H9 (cell line): ENCODE measurements around the gene LIPC. TPM values are rescaled to one million over a fixed set of nuclear protein-coding genes. Genes with fewer than 3 reads are reported as not detected.

Source experiments
- DNase-seq: peaks from one replicate; pipeline ENCODE4 v3.0.0-alpha.2; 2017
- H2AFZ ChIP-seq: one replicate; pipeline ENCODE4 v1.6.1; 2013; ENCODE audit warnings: mild to moderate bottlenecking, low read length, control low read depth, moderate library complexity
- H2AK5ac ChIP-seq: 2 replicates; pipeline ENCODE4 v1.6.1; 2013; ENCODE audit warnings: low read length, control low read depth, mixed read lengths; ENCODE audit not compliant: insufficient read length
- H2BK120ac ChIP-seq: one replicate; pipeline ENCODE4 v1.6.1; 2013; ENCODE audit warnings: low read depth, mild to moderate bottlenecking, low read length, control low read depth, inconsistent platforms; ENCODE audit not compliant: poor library complexity, severe bottlenecking
- H2BK12ac ChIP-seq: 2 replicates; pipeline ENCODE4 v1.6.1; 2013; ENCODE audit warnings: low read length, control low read depth, mixed read lengths, low read depth; ENCODE audit not compliant: insufficient read length
- H2BK15ac ChIP-seq: 2 replicates; pipeline ENCODE4 v1.6.1; 2013; ENCODE audit warnings: low read depth, low read length, control low read depth
- H2BK20ac ChIP-seq: one replicate; pipeline ENCODE4 v1.6.1; 2013; ENCODE audit warnings: low read depth, mild to moderate bottlenecking, low read length, control low read depth, inconsistent platforms; ENCODE audit not compliant: poor library complexity, severe bottlenecking
- H2BK5ac ChIP-seq: 2 replicates; pipeline ENCODE4 v1.6.1; 2013; ENCODE audit warnings: low read length, control low read depth, mixed read lengths; ENCODE audit not compliant: insufficient read length
- H3K14ac ChIP-seq: 2 replicates; pipeline ENCODE4 v1.6.1; 2013; ENCODE audit warnings: low read length, control low read depth; ENCODE audit not compliant: insufficient read depth
- H3K18ac ChIP-seq: 2 replicates; pipeline ENCODE4 v1.6.1; 2013; ENCODE audit warnings: low read depth, mild to moderate bottlenecking, mixed read lengths, low read length, control low read depth; ENCODE audit not compliant: insufficient read length
- H3K23ac ChIP-seq: 2 replicates; pipeline ENCODE4 v1.6.1; 2013; ENCODE audit warnings: low read length, control low read depth, mixed read lengths, low read depth; ENCODE audit not compliant: insufficient read length
- H3K23me2 ChIP-seq: 2 replicates; pipeline ENCODE4 v1.6.1; 2013; ENCODE audit warnings: low read depth, mild to moderate bottlenecking, mixed read lengths, low read length, control low read depth; ENCODE audit not compliant: insufficient read length, poor library complexity, severe bottlenecking
- H3K27ac ChIP-seq: 2 replicates; pipeline ENCODE4 v1.5.1; 2013; ENCODE audit warnings: low read length, control low read depth, mixed read lengths, low read depth; ENCODE audit not compliant: insufficient read length
- H3K27me3 ChIP-seq: 2 replicates; pipeline ENCODE4 v1.6.1; 2013; ENCODE audit warnings: low read length, control low read depth, inconsistent platforms; ENCODE audit not compliant: insufficient read depth
- H3K4ac ChIP-seq: 2 replicates; pipeline ENCODE4 v1.6.1; 2013; ENCODE audit warnings: low read depth, mild to moderate bottlenecking, control low read depth, inconsistent platforms, low read length, moderate library complexity
- H3K4me1 ChIP-seq: 2 replicates; pipeline ENCODE4 v1.6.1; 2013; ENCODE audit warnings: low read length, control low read depth, inconsistent platforms; ENCODE audit not compliant: insufficient read depth
- H3K4me2 ChIP-seq: 2 replicates; pipeline ENCODE4 v1.6.1; 2013; ENCODE audit warnings: low read length, control low read depth, mixed read lengths; ENCODE audit not compliant: insufficient read length, insufficient read depth
- H3K56ac ChIP-seq: 2 replicates; pipeline ENCODE4 v1.6.1; 2013; ENCODE audit warnings: low read depth, mild to moderate bottlenecking, mixed read lengths, low read length, control low read depth; ENCODE audit not compliant: insufficient read length
- H3K79me1 ChIP-seq: 2 replicates; pipeline ENCODE4 v1.6.1; 2013; ENCODE audit warnings: low read depth, mild to moderate bottlenecking, moderate library complexity, low read length, control low read depth, inconsistent platforms; ENCODE audit not compliant: insufficient read depth, poor library complexity, severe bottlenecking
- H3K79me2 ChIP-seq: 2 replicates; pipeline ENCODE4 v1.6.1; 2013; ENCODE audit warnings: low read length, control low read depth, inconsistent platforms; ENCODE audit not compliant: insufficient read depth
- H3K9ac ChIP-seq: 2 replicates; pipeline ENCODE4 v1.6.1; 2013; ENCODE audit warnings: low read length, control low read depth, mixed read lengths; ENCODE audit not compliant: insufficient read length; ENCODE audit errors: extremely low read depth
- H3K9me3 ChIP-seq: one replicate; pipeline ENCODE4 v1.6.1; 2013; ENCODE audit warnings: low read depth, low read length, inconsistent platforms; ENCODE audit not compliant: control insufficient read depth
- H3T11ph ChIP-seq: one replicate; pipeline ENCODE4 v1.6.1; 2013; ENCODE audit warnings: mild to moderate bottlenecking, low read length, control low read depth, inconsistent platforms
- H4K20me1 ChIP-seq: one replicate; pipeline ENCODE4 v1.6.1; 2013; ENCODE audit not compliant: control insufficient read depth, insufficient read length, insufficient read depth
- H4K5ac ChIP-seq: 2 replicates; pipeline ENCODE4 v1.6.1; 2013; ENCODE audit warnings: low read depth, mild to moderate bottlenecking, mixed read lengths, low read length, control low read depth; ENCODE audit not compliant: insufficient read length
- H4K8ac ChIP-seq: replicated peaks from 2 replicates; pipeline ENCODE4 v1.6.1; 2013; ENCODE audit warnings: low read length, control low read depth, mixed read lengths, low read depth; ENCODE audit not compliant: insufficient read length
- H4K91ac ChIP-seq: 2 replicates; pipeline ENCODE4 v1.6.1; 2013; ENCODE audit warnings: low read depth, mild to moderate bottlenecking, moderate library complexity, mixed read lengths, low read length, control low read depth; ENCODE audit not compliant: insufficient read length
- H3K27ac Mint-ChIP-seq, 3 experiments: 2 replicates in 2 of 3; 3 replicates in 1 of 3; pipeline ENCODE4 v1.8.0; 2020 to 2021; ENCODE audit warnings: mixed read lengths in 3 of 3, mild to moderate bottlenecking in 1 of 3, moderate library complexity in 1 of 3
- H3K27me3 Mint-ChIP-seq: 2 replicates; pipeline ENCODE4 v1.8.0; 2021; ENCODE audit warnings: low read depth, mild to moderate bottlenecking, moderate library complexity, mixed read lengths
- H3K36me3 Mint-ChIP-seq, 3 experiments: 2 replicates in 2 of 3; 3 replicates in 1 of 3; pipeline ENCODE4 v1.8.0; 2020 to 2021; ENCODE audit warnings: low read depth in 3 of 3, mixed read lengths in 3 of 3; ENCODE audit not compliant: insufficient read depth in 1 of 3
- H3K4me1 Mint-ChIP-seq, 2 experiments: 2 replicates each; pipeline ENCODE4 v1.8.0; 2020; ENCODE audit warnings: mixed read lengths in 2 of 2
- H3K4me3 Mint-ChIP-seq, 2 experiments: 2 replicates in 1 of 2; 3 replicates in 1 of 2; pipeline ENCODE4 v1.8.0; 2020 to 2021; ENCODE audit warnings: mild to moderate bottlenecking in 2 of 2, mixed read lengths in 2 of 2, moderate library complexity in 1 of 2
- H3K9me3 Mint-ChIP-seq, 2 experiments: 2 replicates in 1 of 2; 3 replicates in 1 of 2; pipeline ENCODE4 v1.8.0; 2020; ENCODE audit warnings: mild to moderate bottlenecking in 2 of 2, mixed read lengths in 2 of 2, moderate library complexity in 1 of 2
- CTCF ChIP-seq: fragments of 200-600 bp; sonication (generic); conservative IDR thresholded peaks from 3 replicates; pipeline ENCODE4 v1.8.0; 2021; ENCODE audit warnings: antibody characterized with exemption, mild to moderate bottlenecking
- WGBS: extraction: QIAGEN DNeasy Blood & Tissue Kit; methylation state at CpG from one replicate; pipeline ENCODE4 v1.1.7; 2013; ENCODE audit warnings: missing lambda C conversion rate, low lambda C conversion rate, mixed read lengths; ENCODE audit not compliant: insufficient read length; ENCODE audit errors: extremely low coverage; 5-methylcytosine and 5-hydroxymethylcytosine counted together
- total RNA-seq: library from RNA; stranded (reverse); gene quantifications from 2 replicates; pipeline ENCODE4 v1.2.1, GENCODE V29; 2021

Gene LIPC
- total RNA-seq, 1 experiment from 2014 or later = not detected

DNA sequence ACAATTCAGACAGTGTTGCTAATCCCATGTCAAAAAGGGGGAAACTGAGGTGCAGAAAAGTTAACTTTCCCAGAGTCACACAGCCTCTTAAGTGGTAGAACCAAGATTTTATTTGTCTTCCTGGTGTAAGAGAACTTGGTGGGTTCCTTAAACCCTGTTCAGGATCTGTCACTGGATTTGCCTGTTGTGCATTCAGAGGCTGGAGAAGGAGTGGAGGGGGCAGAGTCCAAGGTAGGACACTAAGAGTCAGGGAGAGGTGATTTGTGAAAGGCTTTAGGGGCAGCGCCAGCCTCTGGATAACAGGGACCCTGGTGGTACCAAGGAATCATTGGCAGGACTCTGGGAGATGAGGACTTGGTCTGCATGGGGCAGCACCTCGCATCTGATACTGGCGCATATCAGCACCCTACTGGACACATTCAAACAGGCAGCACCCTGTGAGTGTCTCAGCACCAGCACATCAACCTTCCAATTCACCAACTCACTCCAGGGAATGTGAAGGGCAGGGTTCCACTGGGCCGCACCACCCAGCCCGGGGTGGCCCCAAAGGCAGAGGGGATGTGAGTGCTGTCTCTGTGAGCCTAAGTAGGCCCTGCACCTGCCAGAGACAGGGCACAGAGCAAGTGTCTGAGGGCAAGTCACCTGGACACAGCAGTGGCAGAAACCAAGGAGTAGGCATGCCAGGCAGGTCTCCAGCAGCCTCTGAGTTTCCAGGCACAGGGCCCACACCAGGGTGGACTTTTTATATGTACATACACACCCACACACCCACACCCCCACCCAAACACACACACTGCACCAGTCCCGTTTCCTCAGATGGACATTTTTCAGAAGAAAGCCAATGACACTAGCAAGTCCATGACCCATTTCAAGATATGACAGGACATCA is 71.6 kb downstream of the LIPC start:
- Histone ChIP-seq H3K4me1 (no peaks in the 10 kb centered on the region), H4K5ac (no peak overlapping the region), H3K4me2 (no peak overlapping the region), H4K8ac (no peak overlapping the region), H2BK5ac (no peak overlapping the region), H2BK120ac (no peak overlapping the region), H3K9me3 (no peaks in the 10 kb centered on the region), H3K56ac (no peak overlapping the region), H3K79me1 (no peaks in the 10 kb centered on the region), H3K23ac (no peak overlapping the region), H2AK5ac (no peak overlapping the region), H2BK20ac (no peak overlapping the region), H3K9ac (no peak overlapping the region), H3T11ph (no peak overlapping the region), H2AFZ (no peak overlapping the region), H4K20me1 (no peaks in the 10 kb centered on the region), H2BK15ac (no peak overlapping the region), H3K4ac (no peak overlapping the region), H3K18ac (no peak overlapping the region), H3K14ac (no peak overlapping the region), H3K23me2 (no peaks in the 10 kb centered on the region), H3K27me3 (no peaks in the 10 kb centered on the region), H2BK12ac (no peak overlapping the region), H3K79me2 (no peaks in the 10 kb centered on the region), H4K91ac (no peak overlapping the region), H3K27ac (no peak overlapping the region)
- Mint-ChIP-seq H3K4me1 (peaks cover 0 to 7% of the 10 kb centered on the region in 2 experiments; a peak in 1 of 4 replicates), H3K4me3 (no peak overlapping the region), H3K36me3 (no peaks in the 10 kb centered on the region), H3K9me3 (no peaks in the 10 kb centered on the region; a peak in 1 of 5 replicates), H3K27ac (no peak overlapping the region), H3K27me3 (peaks cover 3% of the 10 kb centered on the region)
- no CpG with 5 or more reads among the region's 6 CpGs for WGBS
- DNase-seq = no peak
- no peak for TF ChIP-seq CTCF
